Chondrocyte (in vitro differentiated cells): ENCODE results near the gene RGSL1. TPM values are rescaled to one million over a fixed set of nuclear protein-coding genes. Genes with fewer than 3 reads are reported as not detected.

Experiments
- DNase-seq: peaks from one replicate; pipeline ENCODE4 v3.0.0; 2021; ENCODE audit warnings: mixed read lengths, low spot score
- H3K27ac Mint-ChIP-seq: one replicate; pipeline ENCODE4 v1.8.0; 2021; ENCODE audit warnings: mild to moderate bottlenecking, moderate library complexity, mixed read lengths; ENCODE audit not compliant: unreplicated experiment
- H3K27me3 Mint-ChIP-seq: 2 replicates; pipeline ENCODE4 v1.8.0; 2021; ENCODE audit warnings: low read depth, mixed read lengths
- H3K36me3 Mint-ChIP-seq: 2 replicates; pipeline ENCODE4 v1.8.0; 2021; ENCODE audit warnings: low read depth, mixed read lengths
- H3K4me1 Mint-ChIP-seq: 2 replicates; pipeline ENCODE4 v1.8.0; 2021; ENCODE audit warnings: low read depth, mild to moderate bottlenecking, mixed read lengths
- H3K4me3 Mint-ChIP-seq: one replicate; pipeline ENCODE4 v1.8.0; 2021; ENCODE audit warnings: mild to moderate bottlenecking, moderate library complexity, mixed read lengths; ENCODE audit not compliant: unreplicated experiment
- H3K9me3 Mint-ChIP-seq: 2 replicates; pipeline ENCODE4 v1.8.0; 2021; ENCODE audit warnings: low read depth, mixed read lengths
- total RNA-seq: library from RNA; stranded (reverse); gene quantifications from 3 replicates; pipeline ENCODE4 v1.2.1, GENCODE V29; 2021
- TF ChIP-seq, protein P1 (sequence below): fragments of 200-600 bp; sonication (generic); IDR thresholded peaks from 2 replicates; pipeline ENCODE4 v1.5.0; 2021; ENCODE audit warnings: antibody characterized with exemption, mild to moderate bottlenecking, moderate library complexity

RGSL1 gene
- total RNA-seq, 1 donor from 2014 or later, result not detected

- peaks cover 3% of the 10 kb centered on the region for H3K4me1 Mint-ChIP-seq
- no peak overlapping the region for H3K4me3 Mint-ChIP-seq
- no peaks in the 10 kb centered on the region for H3K36me3 Mint-ChIP-seq
- no peaks in the 10 kb centered on the region for H3K27me3 Mint-ChIP-seq
- no peak for DNase-seq
- TF ChIP-seq, protein P1, sequence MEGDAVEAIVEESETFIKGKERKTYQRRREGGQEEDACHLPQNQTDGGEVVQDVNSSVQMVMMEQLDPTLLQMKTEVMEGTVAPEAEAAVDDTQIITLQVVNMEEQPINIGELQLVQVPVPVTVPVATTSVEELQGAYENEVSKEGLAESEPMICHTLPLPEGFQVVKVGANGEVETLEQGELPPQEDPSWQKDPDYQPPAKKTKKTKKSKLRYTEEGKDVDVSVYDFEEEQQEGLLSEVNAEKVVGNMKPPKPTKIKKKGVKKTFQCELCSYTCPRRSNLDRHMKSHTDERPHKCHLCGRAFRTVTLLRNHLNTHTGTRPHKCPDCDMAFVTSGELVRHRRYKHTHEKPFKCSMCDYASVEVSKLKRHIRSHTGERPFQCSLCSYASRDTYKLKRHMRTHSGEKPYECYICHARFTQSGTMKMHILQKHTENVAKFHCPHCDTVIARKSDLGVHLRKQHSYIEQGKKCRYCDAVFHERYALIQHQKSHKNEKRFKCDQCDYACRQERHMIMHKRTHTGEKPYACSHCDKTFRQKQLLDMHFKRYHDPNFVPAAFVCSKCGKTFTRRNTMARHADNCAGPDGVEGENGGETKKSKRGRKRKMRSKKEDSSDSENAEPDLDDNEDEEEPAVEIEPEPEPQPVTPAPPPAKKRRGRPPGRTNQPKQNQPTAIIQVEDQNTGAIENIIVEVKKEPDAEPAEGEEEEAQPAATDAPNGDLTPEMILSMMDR, result no peak
- H3K27ac Mint-ChIP-seq, result no peak overlapping the region
- H3K9me3 Mint-ChIP-seq, result peaks cover 4% of the 10 kb centered on the region
Measured at GRCh38 chr1:182569939-182570610, 120.1 kb downstream of the RGSL1 start.

DNA sequence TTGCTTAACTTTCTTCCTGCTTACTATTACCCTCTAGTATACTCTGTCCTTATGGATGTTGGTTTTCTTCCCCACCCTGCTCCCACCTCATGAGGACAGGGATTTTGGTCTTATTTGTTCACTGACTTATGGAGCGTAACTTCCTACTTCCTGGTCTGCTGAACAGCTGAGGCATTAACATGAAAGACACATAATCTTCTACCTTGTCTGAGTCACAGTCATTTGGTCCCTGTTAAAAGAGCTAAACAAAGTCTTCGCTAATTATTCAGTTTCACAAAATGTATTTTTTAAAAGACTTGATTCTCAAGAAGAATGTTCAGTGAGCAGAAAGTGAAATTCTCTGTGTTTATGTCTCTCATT is 120.6 kb downstream of the RGSL1 start:
- Mint-ChIP-seq H3K27ac (no peak overlapping the region), H3K9me3 (no peaks in the 10 kb centered on the region), H3K4me3 (no peak overlapping the region), H3K36me3 (peaks cover 3% of the 10 kb centered on the region), H3K27me3 (no peaks in the 10 kb centered on the region), H3K4me1 (peaks cover 6% of the 10 kb centered on the region)
- DNase-seq, result no peak
- TF ChIP-seq, protein P1, result no peak

- Mint-ChIP-seq H3K36me3 (peaks cover 14% of the 10 kb centered on the region), H3K27me3 (no peaks in the 10 kb centered on the region), H3K4me3 (no peak overlapping the region), H3K9me3 (no peaks in the 10 kb centered on the region), H3K4me1 (peaks cover 9% of the 10 kb centered on the region), H3K27ac (no peak overlapping the region)
- TF ChIP-seq, protein P1, result no peak
- DNase-seq, result no peak
Measured at GRCh38 chr1:182574156-182574555, 124.2 kb downstream of the RGSL1 start.

DNA sequence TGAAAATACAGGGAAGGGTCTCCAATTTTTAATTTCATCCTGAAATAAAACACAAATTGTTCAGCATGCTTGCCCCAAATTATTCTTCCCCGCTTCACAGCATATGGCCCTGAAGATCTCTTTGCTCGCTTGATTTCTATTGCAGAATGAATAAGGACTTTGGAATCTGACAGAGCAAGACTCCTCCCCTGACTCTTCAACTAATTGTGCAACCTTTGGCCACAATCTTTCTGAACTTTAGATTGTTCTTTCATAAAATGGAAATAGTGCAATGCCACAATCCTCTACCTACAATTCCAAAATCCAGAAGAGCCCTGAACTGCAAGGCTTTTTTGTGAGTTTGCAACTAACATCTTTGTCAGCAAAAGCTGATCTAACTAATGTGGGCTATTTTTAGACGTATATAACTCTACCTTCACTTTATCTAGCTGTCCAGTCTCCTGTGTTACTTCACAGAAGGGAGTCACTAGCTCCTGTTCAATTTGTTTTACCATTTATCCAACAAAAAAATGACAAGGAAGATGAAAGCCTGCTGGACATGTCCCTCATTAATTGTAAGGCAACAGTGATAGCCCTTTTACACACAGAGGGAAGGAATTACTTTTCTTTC is 125.7 kb downstream of the RGSL1 start:
- DNase-seq, result no peak

GRCh38 chr1:182580736-182581135 is 130.8 kb downstream of the RGSL1 start:
- H3K36me3 Mint-ChIP-seq, result peaks cover 26% of the 10 kb centered on the region
- H3K4me1 Mint-ChIP-seq, result peaks cover 5% of the 10 kb centered on the region
- TF ChIP-seq, protein P1, result no peak
- no peaks in the 10 kb centered on the region for H3K27me3 Mint-ChIP-seq
- no peak for DNase-seq
- H3K9me3 Mint-ChIP-seq, result no peaks in the 10 kb centered on the region
- no peak overlapping the region for H3K27ac Mint-ChIP-seq
- H3K4me3 Mint-ChIP-seq, result no peak overlapping the region

More for the DNA sequence above, 125.7 kb downstream of the RGSL1 start:
- Mint-ChIP-seq H3K27ac (no peak overlapping the region), H3K9me3 (no peaks in the 10 kb centered on the region), H3K36me3 (peaks cover 23% of the 10 kb centered on the region), H3K27me3 (no peaks in the 10 kb centered on the region), H3K4me3 (no peak overlapping the region), H3K4me1 (peaks cover 9% of the 10 kb centered on the region)
- TF ChIP-seq, protein P1, result no peak
